B cell (primary cell): ENCODE measurements around the gene PTPRM. TPM values are rescaled to one million over a fixed set of nuclear protein-coding genes. Genes with fewer than 3 reads are reported as not detected.

Experiments
- ATAC-seq: fragments of 200-7000 bp; cut with Tn5 transposase; one replicate; pipeline ENCODE4 v1.10.0; 2021; ENCODE audit warnings: low read depth, mild to moderate bottlenecking, moderate number of reproducible peaks, moderate library complexity
- CTCF ChIA-PET: fragments of 350-600 bp; sonication (Branson Sonifier 250); formaldehyde crosslinking; loops from one replicate; lab custom pipeline; 2021; ENCODE audit warnings: antibody characterized with exemption, inconsistent platforms; lab: Charles Lee
- POLR2A ChIA-PET: fragments of 350-600 bp; sonication (Branson Sonifier 250); formaldehyde crosslinking; loops from one replicate; lab custom pipeline; 2021; ENCODE audit warnings: antibody characterized with exemption; lab: Charles Lee
- DNase-seq: peaks from one replicate; pipeline ENCODE4 v3.0.0; 2013
- H2AFZ ChIP-seq: 2 replicates; pipeline ENCODE4 v1.6.1; 2012; ENCODE audit warnings: mild to moderate bottlenecking, low read depth, low read length; ENCODE audit not compliant: insufficient read depth, poor library complexity, severe bottlenecking
- H3K27ac ChIP-seq, 2 donors: 1 replicate in 1 of 2; 2 replicates in 1 of 2; pipeline ENCODE4 v1.5.1; 2012 to 2013; ENCODE audit warnings: low read length in 2 of 2, mild to moderate bottlenecking in 2 of 2, moderate library complexity in 1 of 2
- H3K27me3 ChIP-seq, 4 experiments: fragments of 200-600 bp in 1 of 4; sonication (generic) in 1 of 4; replicated peaks in 1 of 4; 1 replicate in 2 of 4; 2 replicates in 2 of 4; pipeline versions ENCODE4 v1.6.1 to v1.7.0; 2013 to 2016; ENCODE audit warnings: low read length in 3 of 4, mild to moderate bottlenecking in 2 of 4, mixed read lengths in 1 of 4, moderate library complexity in 1 of 4; ENCODE audit not compliant: insufficient read depth in 4 of 4, control insufficient read depth in 3 of 4; ENCODE audit errors: control extremely low read depth in 1 of 4
- H3K36me3 ChIP-seq, 2 experiments: replicated peaks in 1 of 2; 1 replicate in 1 of 2; 2 replicates in 1 of 2; pipeline versions ENCODE4 v1.6.1 to v1.7.1; 2013; ENCODE audit warnings: low read length in 1 of 2; ENCODE audit not compliant: insufficient read depth in 2 of 2, control insufficient read depth in 1 of 2; ENCODE audit errors: control extremely low read depth in 1 of 2, extremely low read depth in 1 of 2
- H3K4me1 ChIP-seq, 2 donors: fragments of 200-600 bp in 1 of 2; sonication (generic) in 1 of 2; 1 replicate in 1 of 2; 2 replicates in 1 of 2; pipeline versions ENCODE4 v1.5.1 to v1.6.1; 2013 to 2017; ENCODE audit warnings: low read length in 2 of 2; ENCODE audit not compliant: control insufficient read depth in 2 of 2, insufficient read depth in 2 of 2
- H3K4me2 ChIP-seq: replicated peaks from 2 replicates; pipeline ENCODE3; 2012; ENCODE audit warnings: mild to moderate bottlenecking, low read depth, low read length; ENCODE audit not compliant: poor library complexity, severe bottlenecking
- H3K4me3 ChIP-seq, 5 experiments: fragments of 200-600 bp in 1 of 5; sonication (generic) in 1 of 5; 1 replicate in 3 of 5; 2 replicates in 2 of 5; pipeline versions ENCODE4 v1.5.1 to v1.7.0; 2011 to 2016; ENCODE audit warnings: low read length in 4 of 5, mild to moderate bottlenecking in 4 of 5, low read depth in 2 of 5, control low read depth in 1 of 5, moderate library complexity in 1 of 5; ENCODE audit not compliant: insufficient read depth in 1 of 5; ENCODE audit errors: control extremely low read depth in 1 of 5, extremely low read depth in 1 of 5
- H3K79me2 ChIP-seq: fragments of 200-600 bp; sonication (generic); one replicate; pipeline ENCODE4 v1.6.0; 2016; ENCODE audit warnings: low read length; ENCODE audit not compliant: control insufficient read depth, insufficient read depth
- H3K9ac ChIP-seq: fragments of 200-600 bp; sonication (generic); 2 replicates; pipeline ENCODE4 v1.6.1; 2017; ENCODE audit warnings: mild to moderate bottlenecking, low read length, moderate library complexity
- H3K9me3 ChIP-seq, 3 donors: one replicate each; pipeline versions ENCODE4 v1.6.1 to v1.7.1; 2013; ENCODE audit warnings: low read length in 2 of 3; ENCODE audit not compliant: control insufficient read depth in 2 of 3, insufficient read depth in 1 of 3; ENCODE audit errors: control extremely low read depth in 1 of 3
- H4K20me1 ChIP-seq: 2 replicates; pipeline ENCODE4 v1.6.0; 2012; ENCODE audit warnings: mild to moderate bottlenecking, low read length; ENCODE audit not compliant: insufficient read depth, control insufficient read depth, poor library complexity, severe bottlenecking
- H3K27ac Mint-ChIP-seq: one replicate; pipeline ENCODE4 v1.8.0; 2021; ENCODE audit warnings: mixed read lengths
- H3K27me3 Mint-ChIP-seq: one replicate; pipeline ENCODE4 v1.8.0; 2021; ENCODE audit warnings: mixed read lengths
- H3K4me1 Mint-ChIP-seq: one replicate; pipeline ENCODE4 v1.8.0; 2021; ENCODE audit warnings: mixed read lengths
- H3K4me3 Mint-ChIP-seq: one replicate; pipeline ENCODE4 v1.8.0; 2021; ENCODE audit warnings: mixed read lengths
- H3K9me3 Mint-ChIP-seq: one replicate; pipeline ENCODE4 v1.8.0; 2022; ENCODE audit warnings: mixed read lengths; ENCODE audit not compliant: insufficient read depth
- CTCF ChIP-seq: fragments of 200-600 bp; IDR thresholded peaks from one replicate; pipeline ENCODE4 v1.8.0; 2022; ENCODE audit warnings: antibody characterized with exemption, mild to moderate bottlenecking
- EZH2 ChIP-seq: IDR thresholded peaks from 2 replicates; pipeline ENCODE4 v1.6.1; 2012; ENCODE audit warnings: borderline replicate concordance, low read depth, mild to moderate bottlenecking, moderate library complexity, low read length; ENCODE audit not compliant: insufficient read depth, poor library complexity, severe bottlenecking
- WGBS: methylation state at CpG from one replicate; pipeline ENCODE4 v1.1.5; 2013; ENCODE audit warnings: missing lambda C conversion rate; ENCODE audit not compliant: insufficient coverage; 5-methylcytosine and 5-hydroxymethylcytosine counted together
- intact Hi-C: fragments of 100-400 bp; cut with micrococcal nuclease; formaldehyde crosslinking; loops from one replicate; pipeline ENCODE4 v1.10.0; 2022
- polyA plus RNA-seq: library from polyadenylated mRNA; depleted of rRNA; stranded (reverse); fragments of >200 nt; gene quantifications from 2 replicates; pipeline ENCODE4 v1.2.3, GENCODE V29; 2012
- total RNA-seq, 2 donors: library from RNA; stranded (reverse); fragments of 120-200 nt in 1 of 2; gene quantifications; 1 replicate in 1 of 2; 2 replicates in 1 of 2; pipeline versions ENCODE4 v1.2.3 to v1.2.4, GENCODE V29; 2013 to 2022

PTPRM gene
- total and polyA plus RNA-seq, 2 donors (not counting 1 experiment from before 2014, with no cell fraction given), result 0.20 to 0.89 TPM

- DNase-seq (no peak), ATAC-seq (no peak)
- Mint-ChIP-seq H3K4me1 (no peaks in the 10 kb centered on the region), H3K9me3 (no peaks in the 10 kb centered on the region), H3K27ac (no peak overlapping the region), H3K27me3 (no peaks in the 10 kb centered on the region), H3K4me3 (no peak overlapping the region)
- H3K9me3 ChIP-seq, result no peaks in the 10 kb centered on the region
- no peak overlapping the region for H3K27ac ChIP-seq
- ChIA-PET CTCF (no interaction called here), POLR2A (no interaction called here)
- TF ChIP-seq EZH2, result no peak
- TF ChIP-seq CTCF, result no peak
- no peak overlapping the region for H2AFZ ChIP-seq
- no peaks in the 10 kb centered on the region for H3K79me2 ChIP-seq
- H3K4me3 ChIP-seq, result no peak overlapping the region
- no peak overlapping the region for H3K4me2 ChIP-seq
- H3K27me3 ChIP-seq, result no peaks in the 10 kb centered on the region
- H3K36me3 ChIP-seq, result no peaks in the 10 kb centered on the region
- intact Hi-C loops, result no loop called here
- H3K4me1 ChIP-seq, result no peaks in the 10 kb centered on the region
- H4K20me1 ChIP-seq, result no peaks in the 10 kb centered on the region
- 71% methylated on average over 1 of the region's 4 CpGs for WGBS
- H3K9ac ChIP-seq, result no peak overlapping the region
Observed at GRCh38 chr18:7770908-7771307, 203.8 kb downstream of the PTPRM start.

- Histone ChIP-seq H3K79me2 (no peaks in the 10 kb centered on the region), H3K27me3 (no peaks in the 10 kb centered on the region), H3K36me3 (no peaks in the 10 kb centered on the region), H3K27ac (no peak overlapping the region), H2AFZ (no peak overlapping the region), H3K9ac (no peak overlapping the region), H3K4me3 (no peak overlapping the region), H3K9me3 (no peaks in the 10 kb centered on the region), H4K20me1 (no peaks in the 10 kb centered on the region), H3K4me1 (no peaks in the 10 kb centered on the region), H3K4me2 (no peak overlapping the region)
- ChIA-PET CTCF (no interaction called here), POLR2A (no interaction called here)
- H3K27ac Mint-ChIP-seq, result no peak overlapping the region
- TF ChIP-seq CTCF (no peak), EZH2 (no peak)
- H3K9me3 Mint-ChIP-seq, result no peaks in the 10 kb centered on the region
- DNase-seq (no peak), ATAC-seq (no peak)
- no peak overlapping the region for H3K4me3 Mint-ChIP-seq
- H3K4me1 Mint-ChIP-seq, result no peaks in the 10 kb centered on the region
- intact Hi-C loops, result no loop called here
- no peaks in the 10 kb centered on the region for H3K27me3 Mint-ChIP-seq
Observed at GRCh38 chr18:7772510-7772888, 205.4 kb downstream of the PTPRM start.
